Measurements from ENCODE around the gene PCGF5.
"Not testable (repeated sequence)": the region's sequence is repeated elsewhere in the genome, so short reads cannot be mapped to it uniquely, and the experiment has no call there.

The PCGF5 gene

GRCh38 chr10:91249700-91250099 lies 29.2 kb downstream of the PCGF5 start:
- Histone ChIP-seq H3K4me1 (ENCODE audit: control insufficient read depth, insufficient read depth, low read length) (peaks cover 22% of the 10 kb centered on the region), H3K27me3 (ENCODE audit: control insufficient read depth, insufficient read depth, low read length) (no peaks in the 10 kb centered on the region), H3K9ac (ENCODE audit: low read depth, low read length) (no peak overlapping the region), H3K4me3 (ENCODE audit: low read length) (no peak overlapping the region), H3K4me2 (ENCODE audit: low read length) (no peak overlapping the region), H3K36me3 (ENCODE audit: insufficient read depth, low read length) (no peaks in the 10 kb centered on the region), H3K9me3 (replicated peaks; ENCODE audit: low read length) (no peaks in the 10 kb centered on the region)

- Histone ChIP-seq H3K27me3 (ENCODE audit: control insufficient read depth, insufficient read depth, low read length) (no peaks in the 10 kb centered on the region), H3K9ac (ENCODE audit: low read depth, low read length) (no peak overlapping the region)
Measured at GRCh38 chr10:91250341-91250740, 29.9 kb downstream of the PCGF5 start.

GRCh38 chr10:91251430-91252056 lies 31.1 kb downstream of the PCGF5 start:
- no peaks in the 10 kb centered on the region for H3K27me3 ChIP-seq (ENCODE audit: control insufficient read depth, insufficient read depth, low read length)
- H3K4me1 ChIP-seq (ENCODE audit: control insufficient read depth, insufficient read depth, low read length), result peaks cover 19% of the 10 kb centered on the region
- H3K9ac ChIP-seq (ENCODE audit: low read depth, low read length), result no peak overlapping the region
- peaks cover 7% of the 10 kb centered on the region for H3K36me3 ChIP-seq (ENCODE audit: insufficient read depth, low read length)
- no peak overlapping the region for H3K4me2 ChIP-seq (ENCODE audit: low read length)
- no peak overlapping the region for H3K4me3 ChIP-seq (ENCODE audit: low read length)
- no peaks in the 10 kb centered on the region for H3K9me3 ChIP-seq (replicated peaks; ENCODE audit: low read length)

More at GRCh38 chr10:91250341-91250740, 29.9 kb downstream of the PCGF5 start:
- no peak overlapping the region for H3K4me2 ChIP-seq (ENCODE audit: low read length)
- H3K36me3 ChIP-seq (ENCODE audit: insufficient read depth, low read length), result peaks cover 4% of the 10 kb centered on the region
- no peaks in the 10 kb centered on the region for H3K9me3 ChIP-seq (replicated peaks; ENCODE audit: low read length)
- peaks cover 22% of the 10 kb centered on the region for H3K4me1 ChIP-seq (ENCODE audit: control insufficient read depth, insufficient read depth, low read length)
- no peak overlapping the region for H3K4me3 ChIP-seq (ENCODE audit: low read length)

- Histone ChIP-seq H3K36me3 (ENCODE audit: insufficient read depth, low read length) (peaks cover 7% of the 10 kb centered on the region), H3K4me1 (ENCODE audit: control insufficient read depth, insufficient read depth, low read length) (peaks cover 2% of the 10 kb centered on the region), H3K4me2 (ENCODE audit: low read length) (no peak overlapping the region)
Measured at GRCh38 chr10:91253300-91253699, 32.8 kb downstream of the PCGF5 start.

GRCh38 chr10:91257310-91257709 lies 36.8 kb downstream of the PCGF5 start:
- Histone ChIP-seq H3K4me2 (ENCODE audit: low read length) (no peak overlapping the region), H3K36me3 (ENCODE audit: insufficient read depth, low read length) (peaks cover 7% of the 10 kb centered on the region), H3K27me3 (ENCODE audit: control insufficient read depth, insufficient read depth, low read length) (no peaks in the 10 kb centered on the region), H3K4me3 (ENCODE audit: low read length) (no peak overlapping the region), H3K9me3 (replicated peaks; ENCODE audit: low read length) (no peaks in the 10 kb centered on the region), H3K9ac (ENCODE audit: low read depth, low read length) (no peak overlapping the region), H3K4me1 (ENCODE audit: control insufficient read depth, insufficient read depth, low read length) (no peaks in the 10 kb centered on the region)

More at GRCh38 chr10:91253300-91253699, 32.8 kb downstream of the PCGF5 start:
- Histone ChIP-seq H3K9me3 (replicated peaks; ENCODE audit: low read length) (no peaks in the 10 kb centered on the region), H3K27me3 (ENCODE audit: control insufficient read depth, insufficient read depth, low read length) (no peaks in the 10 kb centered on the region), H3K4me3 (ENCODE audit: low read length) (no peak overlapping the region), H3K9ac (ENCODE audit: low read depth, low read length) (no peak overlapping the region)

- not testable (repeated sequence) for H3K4me3 ChIP-seq (ENCODE audit: low read length); H3K27me3 ChIP-seq (ENCODE audit: control insufficient read depth, insufficient read depth, low read length); H3K36me3 ChIP-seq (ENCODE audit: insufficient read depth, low read length); H3K4me1 ChIP-seq (ENCODE audit: control insufficient read depth, insufficient read depth, low read length); H3K9me3 ChIP-seq (replicated peaks; ENCODE audit: low read length); H3K4me2 ChIP-seq (ENCODE audit: low read length); H3K9ac ChIP-seq (ENCODE audit: low read depth, low read length)
Measured at GRCh38 chr10:91260417-91260816, 40.0 kb downstream of the PCGF5 start.

GRCh38 chr10:91271886-91272285 lies 51.4 kb downstream of the PCGF5 start:
- H3K36me3 ChIP-seq (ENCODE audit: insufficient read depth, low read length), result no peaks in the 10 kb centered on the region
- H3K9ac ChIP-seq (ENCODE audit: low read depth, low read length), result no peak overlapping the region
- H3K4me1 ChIP-seq (ENCODE audit: control insufficient read depth, insufficient read depth, low read length), result peaks cover 9% of the 10 kb centered on the region
- H3K4me2 ChIP-seq (ENCODE audit: low read length), result no peak overlapping the region
- no peak overlapping the region for H3K4me3 ChIP-seq (ENCODE audit: low read length)
- no peaks in the 10 kb centered on the region for H3K27me3 ChIP-seq (ENCODE audit: control insufficient read depth, insufficient read depth, low read length)
- H3K9me3 ChIP-seq (replicated peaks; ENCODE audit: low read length), result no peaks in the 10 kb centered on the region

- no peaks in the 10 kb centered on the region for H3K27me3 ChIP-seq (ENCODE audit: control insufficient read depth, insufficient read depth, low read length)
- H3K4me1 ChIP-seq (ENCODE audit: control insufficient read depth, insufficient read depth, low read length), result peaks cover 4% of the 10 kb centered on the region
- H3K36me3 ChIP-seq (ENCODE audit: insufficient read depth, low read length), result peaks cover 5% of the 10 kb centered on the region
- no peak overlapping the region for H3K4me3 ChIP-seq (ENCODE audit: low read length)
- no peak overlapping the region for H3K4me2 ChIP-seq (ENCODE audit: low read length)
- no peaks in the 10 kb centered on the region for H3K9me3 ChIP-seq (replicated peaks; ENCODE audit: low read length)
- H3K9ac ChIP-seq (ENCODE audit: low read depth, low read length), result no peak overlapping the region
Measured at GRCh38 chr10:91284486-91285090, 64.1 kb downstream of the PCGF5 start.

GRCh38 chr10:91286572-91286971 lies 66.1 kb downstream of the PCGF5 start:
- Histone ChIP-seq H3K4me3 (ENCODE audit: low read length) (no peak overlapping the region), H3K4me2 (ENCODE audit: low read length) (no peak overlapping the region), H3K36me3 (ENCODE audit: insufficient read depth, low read length) (peaks cover 5% of the 10 kb centered on the region), H3K27me3 (ENCODE audit: control insufficient read depth, insufficient read depth, low read length) (peaks cover 2% of the 10 kb centered on the region), H3K4me1 (ENCODE audit: control insufficient read depth, insufficient read depth, low read length) (peaks cover 4% of the 10 kb centered on the region), H3K9me3 (replicated peaks; ENCODE audit: low read length) (no peaks in the 10 kb centered on the region), H3K9ac (ENCODE audit: low read depth, low read length) (no peak overlapping the region)

- Histone ChIP-seq H3K4me3 (ENCODE audit: low read length) (no peak overlapping the region), H3K36me3 (ENCODE audit: insufficient read depth, low read length) (peaks cover 5% of the 10 kb centered on the region), H3K9ac (ENCODE audit: low read depth, low read length) (no peak overlapping the region), H3K4me2 (ENCODE audit: low read length) (no peak overlapping the region), H3K9me3 (replicated peaks; ENCODE audit: low read length) (no peaks in the 10 kb centered on the region), H3K27me3 (ENCODE audit: control insufficient read depth, insufficient read depth, low read length) (peaks cover 3% of the 10 kb centered on the region), H3K4me1 (ENCODE audit: control insufficient read depth, insufficient read depth, low read length) (peaks cover 4% of the 10 kb centered on the region)
Measured at GRCh38 chr10:91287276-91287675, 66.8 kb downstream of the PCGF5 start.

GRCh38 chr10:91287912-91288311 lies 67.4 kb downstream of the PCGF5 start:
- Histone ChIP-seq H3K36me3 (ENCODE audit: insufficient read depth, low read length) (peaks cover 5% of the 10 kb centered on the region), H3K9ac (ENCODE audit: low read depth, low read length) (no peak overlapping the region), H3K4me3 (ENCODE audit: low read length) (no peak overlapping the region), H3K4me2 (ENCODE audit: low read length) (no peak overlapping the region), H3K9me3 (replicated peaks; ENCODE audit: low read length) (no peaks in the 10 kb centered on the region), H3K27me3 (ENCODE audit: control insufficient read depth, insufficient read depth, low read length) (peaks cover 3% of the 10 kb centered on the region), H3K4me1 (ENCODE audit: control insufficient read depth, insufficient read depth, low read length) (peaks cover 4% of the 10 kb centered on the region)

GRCh38 chr10:91289305-91289704 lies 68.8 kb downstream of the PCGF5 start:
- Histone ChIP-seq H3K9me3 (replicated peaks; ENCODE audit: low read length) (no peaks in the 10 kb centered on the region), H3K9ac (ENCODE audit: low read depth, low read length) (no peak overlapping the region), H3K4me1 (ENCODE audit: control insufficient read depth, insufficient read depth, low read length) (peaks cover 4% of the 10 kb centered on the region), H3K36me3 (ENCODE audit: insufficient read depth, low read length) (peaks cover 5% of the 10 kb centered on the region), H3K27me3 (ENCODE audit: control insufficient read depth, insufficient read depth, low read length) (peaks cover 3% of the 10 kb centered on the region), H3K4me3 (ENCODE audit: low read length) (no peak overlapping the region), H3K4me2 (ENCODE audit: low read length) (no peak overlapping the region)

All from skeletal muscle satellite cell (primary cell).